Germinal center (tissue), 1 donor: ENCODE measurements around the gene STAP2.
A peak's percentile ranks its signal among the peaks of the same experiment; 100 is the strongest.

Experiments used
- DNase-seq: peaks from one replicate; pipeline ENCODE4 v3.0.0; 2012; ENCODE audit warnings: mixed read lengths, low spot score

Gene STAP2, protein sequence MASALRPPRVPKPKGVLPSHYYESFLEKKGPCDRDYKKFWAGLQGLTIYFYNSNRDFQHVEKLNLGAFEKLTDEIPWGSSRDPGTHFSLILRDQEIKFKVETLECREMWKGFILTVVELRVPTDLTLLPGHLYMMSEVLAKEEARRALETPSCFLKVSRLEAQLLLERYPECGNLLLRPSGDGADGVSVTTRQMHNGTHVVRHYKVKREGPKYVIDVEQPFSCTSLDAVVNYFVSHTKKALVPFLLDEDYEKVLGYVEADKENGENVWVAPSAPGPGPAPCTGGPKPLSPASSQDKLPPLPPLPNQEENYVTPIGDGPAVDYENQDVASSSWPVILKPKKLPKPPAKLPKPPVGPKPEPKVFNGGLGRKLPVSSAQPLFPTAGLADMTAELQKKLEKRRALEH

GRCh38 chr19:4338441-4339355, at the start of gene STAP2:
Gene STAP2 (minus strand): TSS chr19:4338827. CDS start chr19:4338753, 74 bp downstream.
- DNase-seq = no peak

GRCh38 chr19:4386041-4386782, 47.6 kb upstream of the STAP2 start:
- DNase-seq = no peak

DNA sequence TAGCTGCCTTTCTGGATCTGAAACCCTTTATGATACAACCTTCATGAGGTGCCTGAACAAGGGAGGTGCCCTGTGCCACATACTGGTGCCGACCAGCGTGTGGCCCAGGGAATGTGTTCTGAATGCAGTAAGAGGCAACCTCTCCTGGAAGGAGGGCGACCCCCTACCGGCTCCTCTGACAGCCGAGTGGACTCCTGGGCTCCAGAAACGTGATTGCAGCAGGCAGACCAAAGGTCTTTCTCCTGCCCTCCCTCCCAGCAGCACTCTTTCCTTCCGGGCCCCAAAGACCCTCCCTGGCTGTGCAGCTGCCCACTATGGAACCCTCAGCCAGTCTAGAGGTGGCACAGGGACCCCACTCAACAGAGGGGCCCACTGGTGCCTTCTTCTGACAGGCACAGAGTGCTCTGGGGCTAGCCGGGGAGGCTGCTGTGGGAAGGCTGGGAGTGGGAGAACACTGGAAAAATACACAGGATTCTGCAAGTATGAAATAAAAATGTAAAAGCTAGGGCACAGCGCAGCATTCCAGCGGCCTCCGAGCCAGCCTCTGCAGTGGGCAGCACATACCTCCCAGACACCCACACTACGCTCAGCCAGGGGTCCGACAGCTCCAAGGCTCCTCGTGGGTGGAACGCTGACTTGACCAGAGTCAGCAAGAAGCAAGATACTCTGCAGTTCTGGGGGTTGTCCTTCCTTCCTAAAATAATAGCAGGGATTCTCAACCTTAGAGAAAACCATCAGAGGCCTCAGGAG, 46.8 kb upstream of the STAP2 start:
- no peak for DNase-seq

DNA sequence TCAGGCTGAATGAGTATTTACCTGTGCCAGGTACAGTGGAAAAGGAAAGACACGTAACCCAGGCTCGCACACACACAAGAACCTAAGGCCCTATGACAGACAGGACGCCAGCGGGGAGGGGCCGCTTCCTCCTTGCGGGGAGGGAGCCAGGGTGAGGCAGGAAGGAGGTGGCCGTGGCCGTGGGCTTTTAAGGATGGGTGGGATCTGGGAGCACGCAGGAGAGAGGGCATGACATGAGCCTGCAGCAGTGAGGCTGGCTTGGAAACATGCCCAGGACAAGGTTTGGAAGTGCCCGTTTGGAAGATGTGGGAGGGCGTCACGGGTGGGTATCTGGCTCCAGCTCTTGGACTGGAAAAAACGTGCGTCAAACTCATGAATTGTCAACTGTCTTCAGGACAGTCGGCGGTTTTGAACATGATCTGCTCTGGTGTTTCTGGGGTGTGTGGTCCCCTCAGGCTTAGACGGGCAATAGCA, 41.7 kb upstream of the STAP2 start:
- peak; percentile 43 for DNase-seq

- DNase-seq = peak; percentile 41
Measured at GRCh38 chr19:4379383-4380253, 41.0 kb upstream of the STAP2 start.

GRCh38 chr19:4378886-4379285, 40.3 kb upstream of the STAP2 start:
- no peak for DNase-seq

DNA sequence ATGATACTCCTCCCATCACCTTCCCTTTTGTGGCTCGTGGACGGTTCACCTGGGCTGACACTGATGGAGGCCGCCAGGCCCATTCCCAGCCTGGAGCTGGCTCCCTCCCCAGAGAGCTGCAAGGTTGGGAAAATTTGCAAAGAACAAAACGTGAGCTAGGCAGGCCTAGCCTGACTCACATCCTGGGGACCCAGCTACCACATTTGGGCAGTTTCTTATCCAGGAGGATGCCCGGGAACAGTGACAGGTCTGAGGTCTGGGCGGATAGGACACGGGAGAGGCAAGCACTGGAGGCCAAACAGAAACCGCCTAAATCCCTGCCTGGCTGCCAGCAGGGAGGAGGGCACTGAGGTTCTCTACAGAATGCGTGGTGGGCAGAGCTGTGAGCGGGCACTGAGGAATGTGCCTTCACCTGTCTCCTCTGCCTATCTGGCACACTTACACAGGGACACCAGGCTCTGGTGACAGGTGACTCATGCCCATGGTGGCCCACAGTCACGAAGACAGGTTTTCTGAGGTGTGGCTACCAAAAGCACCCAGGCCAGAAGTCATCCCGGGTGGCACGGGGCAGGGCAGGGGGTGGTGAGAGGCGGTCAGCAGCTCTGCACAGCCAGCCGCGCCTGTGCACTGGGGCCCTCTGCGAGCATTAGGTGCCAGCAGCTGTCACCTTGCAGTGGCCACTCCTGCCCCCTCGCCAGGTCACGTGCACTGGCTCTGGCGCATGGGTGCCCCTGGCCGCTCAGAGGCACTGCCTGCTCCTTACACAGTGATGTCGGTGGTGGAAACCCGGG, 38.6 kb upstream of the STAP2 start:
- DNase-seq = no peak

- DNase-seq = no peak
Measured at GRCh38 chr19:4376671-4376990, 38.0 kb upstream of the STAP2 start.

DNA sequence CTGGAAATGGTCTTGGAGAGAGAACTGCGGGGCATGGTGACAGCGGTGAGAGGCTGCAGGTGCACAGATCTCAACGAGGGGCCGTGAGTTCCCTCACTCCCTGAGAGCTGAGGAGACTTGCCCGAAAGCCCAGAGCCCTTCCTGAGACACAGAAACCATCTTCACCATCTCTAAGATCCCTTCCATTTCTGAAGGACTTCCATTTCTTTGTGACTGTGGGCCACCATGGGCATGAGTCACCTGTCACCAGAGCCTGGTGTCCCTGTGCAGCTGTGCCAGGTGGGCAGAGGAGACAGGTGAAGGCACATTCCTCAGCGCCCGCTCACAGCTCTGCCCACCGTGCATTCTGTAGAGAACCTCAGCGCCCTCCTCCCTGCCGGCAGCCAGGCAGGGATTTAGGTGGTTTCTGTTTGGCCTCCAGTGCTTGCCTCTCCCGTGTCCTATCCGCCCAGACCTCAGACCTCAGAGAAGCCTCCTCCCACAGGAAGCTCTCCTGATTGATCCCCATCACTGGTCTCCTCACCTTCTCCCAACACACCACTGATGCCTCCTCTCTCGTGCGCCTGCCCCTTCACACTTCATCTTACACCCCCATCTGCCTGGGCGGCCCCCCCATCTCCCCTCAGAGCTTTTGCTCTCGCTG, 37.5 kb upstream of the STAP2 start:
- no peak for DNase-seq

GRCh38 chr19:4375164-4376027, 36.8 kb upstream of the STAP2 start:
- peak; percentile 67 for DNase-seq

GRCh38 chr19:4374498-4375163, 36.0 kb upstream of the STAP2 start:
- DNase-seq = no peak

DNA sequence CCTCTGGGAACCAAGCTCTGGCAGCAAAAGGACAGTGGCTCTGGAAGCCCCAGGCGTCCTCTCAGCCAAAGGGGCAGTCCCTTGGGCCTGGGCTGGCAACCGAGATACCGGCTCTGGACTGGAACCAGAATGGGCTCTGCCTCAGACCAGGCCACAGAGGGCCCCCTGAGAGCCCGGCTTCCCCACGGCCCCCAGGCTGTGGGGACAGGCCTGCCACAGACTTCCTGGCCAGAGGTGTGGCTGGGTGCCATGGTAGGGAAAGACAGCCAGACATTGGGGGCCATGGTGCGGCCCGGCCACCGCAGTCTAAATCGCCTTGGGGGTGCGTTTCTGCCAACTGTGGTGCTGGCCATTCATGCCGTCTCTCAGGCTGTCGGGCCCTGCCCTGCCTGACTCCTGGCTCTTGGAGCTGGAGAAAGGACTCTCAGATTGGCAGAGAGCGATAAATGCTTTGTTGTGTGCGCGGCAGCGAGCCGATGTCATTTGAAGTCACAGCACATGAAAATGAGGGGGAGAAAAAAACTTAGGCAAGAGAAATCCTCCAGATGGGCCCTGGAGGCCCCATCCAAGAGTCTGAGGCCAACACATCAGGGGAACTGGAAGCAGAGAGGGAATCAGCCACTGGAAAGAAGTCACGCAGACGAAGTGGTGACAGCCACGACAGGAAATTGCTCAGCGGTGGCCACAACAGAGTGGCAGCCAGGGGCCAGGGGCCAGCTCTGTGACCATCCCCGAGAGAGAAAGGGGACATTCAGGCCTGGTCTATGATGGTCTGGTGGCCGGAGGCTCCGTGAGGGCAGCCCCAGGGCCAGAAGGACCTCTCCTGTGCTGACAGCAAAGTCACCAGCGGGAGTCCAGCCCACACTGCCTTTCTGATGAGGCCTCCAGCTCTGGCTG, 35.2 kb upstream of the STAP2 start:
- no peak for DNase-seq

DNA sequence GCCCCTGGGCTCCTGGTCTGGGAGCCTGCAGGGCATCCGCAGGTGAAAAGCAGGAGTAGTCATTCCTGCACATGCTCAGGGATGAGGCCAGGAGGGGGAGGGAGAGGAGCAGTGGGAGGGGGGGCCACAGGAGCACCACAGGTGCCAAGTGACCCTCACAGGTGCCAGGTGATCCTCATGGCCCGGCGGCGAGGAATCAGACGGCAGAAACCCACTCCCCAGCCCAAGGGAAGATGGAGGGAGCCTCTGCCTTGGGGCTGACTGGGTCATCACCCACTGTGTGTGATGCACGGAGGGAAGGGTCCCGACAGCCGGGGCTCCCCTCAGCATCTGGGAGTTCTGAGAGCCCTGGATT, 34.4 kb upstream of the STAP2 start:
- no peak for DNase-seq

GRCh38 chr19:4372165-4373012, 33.8 kb upstream of the STAP2 start:
- no peak for DNase-seq

GRCh38 chr19:4371247-4372164, 32.9 kb upstream of the STAP2 start:
- no peak for DNase-seq
